A549 (cell line): ENCODE measurements around the gene MGP.

Experiments
- BCL3 ChIP-seq: fragments of >200 bp; sonication (Bioruptor Twin); formaldehyde crosslinking; IDR thresholded peaks from 3 replicates; pipeline ENCODE4 v1.6.1; 2016
- CTCF ChIP-seq: fragments of >200 bp; sonication (Bioruptor Twin); formaldehyde crosslinking; IDR thresholded peaks from 3 replicates; pipeline ENCODE4 v1.5.1; 2016
- HOXA7 ChIP-seq: fragments of 250-450 bp; sonication (Bioruptor Pico); IDR thresholded peaks from 2 replicates; pipeline ENCODE4 v1.5.0; 2020; ENCODE audit warnings: mild to moderate bottlenecking, moderate library complexity
- REST ChIP-seq: fragments of 200-600 bp; sonication (generic); IDR thresholded peaks from 2 replicates; pipeline ENCODE4 v1.6.1; 2016; ENCODE audit warnings: antibody characterized with exemption, mild to moderate bottlenecking, moderate library complexity

GRCh38 chr12:14890701-14891100 is 5.0 kb upstream of the MGP start:
- TF ChIP-seq BCL3 (no peak), CTCF (no peak), REST (no peak), HOXA7 (no peak)
